Measurements from ENCODE around the gene OR4D6. TPM values are rescaled to one million over a fixed set of nuclear protein-coding genes. Genes with fewer than 3 reads are reported as not detected.

Gene OR4D6
- total RNA-seq, 1 donor from 2014 or later: not detected

GRCh38 chr11:59473015-59473414, 16.3 kb downstream of the OR4D6 start, which contains the start of gene OR4D10:
TSS of gene OR4D10 (plus strand) at chr11:59473315. CDS start at chr11:59477430, 4,115 bp downstream.
- H3K27me3 ChIP-seq: no peaks in the 10 kb centered on the region
- TF ChIP-seq CTCF (IDR thresholded peaks at IDR 0.05): no peak
- H3K36me3 ChIP-seq: no peaks in the 10 kb centered on the region
- H3K4me1 ChIP-seq: no peaks in the 10 kb centered on the region
- DNase-seq (ENCODE audit: low spot score in 2 of 2): no peak
- intact Hi-C loops (cut with DNase I): no loop called here
- no peaks in the 10 kb centered on the region for H3K9me3 ChIP-seq
- no peak within 1 kb of the TSS for H3K27ac ChIP-seq
- no peak within 1 kb of the TSS for H3K4me3 ChIP-seq

- H3K4me3 ChIP-seq: no peak overlapping the region
- H3K27ac ChIP-seq: no peak overlapping the region
- no peaks in the 10 kb centered on the region for H3K4me1 ChIP-seq
- H3K36me3 ChIP-seq: no peaks in the 10 kb centered on the region
- no peaks in the 10 kb centered on the region for H3K27me3 ChIP-seq
- no peak for TF ChIP-seq CTCF (IDR thresholded peaks at IDR 0.05)
- no peak for DNase-seq (ENCODE audit: low spot score in 2 of 2)
- H3K9me3 ChIP-seq: no peaks in the 10 kb centered on the region
- intact Hi-C loops (cut with DNase I): no loop called here
Measured at GRCh38 chr11:59475176-59475575, 18.4 kb downstream of the OR4D6 start.

GRCh38 chr11:59479906-59480305, 23.1 kb downstream of the OR4D6 start:
- no peak for TF ChIP-seq CTCF (IDR thresholded peaks at IDR 0.05)
- H3K27me3 ChIP-seq: no peaks in the 10 kb centered on the region
- intact Hi-C loops (cut with DNase I): no loop called here
- no peak overlapping the region for H3K4me3 ChIP-seq
- no peak for DNase-seq (ENCODE audit: low spot score in 2 of 2)
- H3K36me3 ChIP-seq: no peaks in the 10 kb centered on the region
- no peaks in the 10 kb centered on the region for H3K4me1 ChIP-seq
- no peak overlapping the region for H3K27ac ChIP-seq
- no peaks in the 10 kb centered on the region for H3K9me3 ChIP-seq

- H3K27me3 ChIP-seq: no peaks in the 10 kb centered on the region
- no peaks in the 10 kb centered on the region for H3K4me1 ChIP-seq
- intact Hi-C loops (cut with DNase I): no loop called here
- no peak for TF ChIP-seq CTCF (IDR thresholded peaks at IDR 0.05)
- no peak overlapping the region for H3K4me3 ChIP-seq
- DNase-seq (ENCODE audit: low spot score in 2 of 2): no peak
- H3K9me3 ChIP-seq: no peaks in the 10 kb centered on the region
- H3K36me3 ChIP-seq: no peaks in the 10 kb centered on the region
- H3K27ac ChIP-seq: no peak overlapping the region
Measured at GRCh38 chr11:59480359-59480758, 23.6 kb downstream of the OR4D6 start.

GRCh38 chr11:59501931-59502330, 45.2 kb downstream of the OR4D6 start:
- no peak overlapping the region for H3K4me3 ChIP-seq
- DNase-seq (ENCODE audit: low spot score in 2 of 2): no peak
- no peaks in the 10 kb centered on the region for H3K9me3 ChIP-seq
- no peaks in the 10 kb centered on the region for H3K36me3 ChIP-seq
- no peak overlapping the region for H3K27ac ChIP-seq
- no peaks in the 10 kb centered on the region for H3K27me3 ChIP-seq
- no peaks in the 10 kb centered on the region for H3K4me1 ChIP-seq
- intact Hi-C loops (cut with DNase I): no loop called here
- TF ChIP-seq CTCF (IDR thresholded peaks at IDR 0.05): no peak

GRCh38 chr11:59503276-59503675, 46.5 kb downstream of the OR4D6 start, which contains the start of gene OR4D11:
TSS of gene OR4D11 (plus strand) at chr11:59503576. CDS start at chr11:59503576, 0 bp downstream.
- no peaks in the 10 kb centered on the region for H3K27me3 ChIP-seq
- TF ChIP-seq CTCF (IDR thresholded peaks at IDR 0.05): no peak
- no peak within 1 kb of the TSS for H3K4me3 ChIP-seq
- H3K36me3 ChIP-seq: no peaks in the 10 kb centered on the region
- H3K27ac ChIP-seq: no peak within 1 kb of the TSS
- H3K9me3 ChIP-seq: no peaks in the 10 kb centered on the region
- no peaks in the 10 kb centered on the region for H3K4me1 ChIP-seq
- intact Hi-C loops (cut with DNase I): no loop called here
- DNase-seq (ENCODE audit: low spot score in 2 of 2): no peak

Data from ascending aorta (tissue), 2 donors.